ENCODE data around the gene ZNF814.
"Not testable (repeated sequence)": the region's sequence is repeated elsewhere in the genome, so short reads cannot be mapped to it uniquely, and the experiment has no call there.

Gene ZNF814

DNA sequence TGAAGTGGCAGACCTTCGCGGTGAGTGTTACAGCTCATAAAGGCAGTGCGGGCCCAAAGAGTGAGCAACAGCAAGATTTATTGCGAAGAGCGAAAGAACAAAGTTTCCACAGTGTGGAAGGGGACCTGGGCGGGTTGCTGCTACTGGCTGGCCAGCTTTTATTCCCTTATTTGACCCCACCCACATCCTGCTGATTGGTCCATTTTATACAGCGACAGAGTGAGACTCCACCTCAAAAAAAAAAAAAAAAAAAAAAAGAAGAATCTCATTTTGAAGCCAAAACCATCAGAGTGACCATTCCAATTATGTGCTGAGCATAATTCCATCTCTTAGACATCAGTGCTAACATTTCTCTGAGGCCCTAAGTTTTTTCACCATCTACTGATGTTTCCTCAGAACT is 72.2 kb downstream of the ZNF814 start:
- DNase-seq (ENCODE audit: low spot score), result no peak

- DNase-seq (ENCODE audit: low spot score), result no peak
Observed at GRCh38 chr19:57815247-57816075, 73.4 kb downstream of the ZNF814 start.

GRCh38 chr19:57814505-57815246 is 74.2 kb downstream of the ZNF814 start, which contains the start of gene ZNF552:
TSS of gene ZNF552 (minus strand) at chr19:57814913. CDS start at chr19:57814743, 170 bp downstream.
- DNase-seq (ENCODE audit: low spot score), result peak; percentile 97

DNA sequence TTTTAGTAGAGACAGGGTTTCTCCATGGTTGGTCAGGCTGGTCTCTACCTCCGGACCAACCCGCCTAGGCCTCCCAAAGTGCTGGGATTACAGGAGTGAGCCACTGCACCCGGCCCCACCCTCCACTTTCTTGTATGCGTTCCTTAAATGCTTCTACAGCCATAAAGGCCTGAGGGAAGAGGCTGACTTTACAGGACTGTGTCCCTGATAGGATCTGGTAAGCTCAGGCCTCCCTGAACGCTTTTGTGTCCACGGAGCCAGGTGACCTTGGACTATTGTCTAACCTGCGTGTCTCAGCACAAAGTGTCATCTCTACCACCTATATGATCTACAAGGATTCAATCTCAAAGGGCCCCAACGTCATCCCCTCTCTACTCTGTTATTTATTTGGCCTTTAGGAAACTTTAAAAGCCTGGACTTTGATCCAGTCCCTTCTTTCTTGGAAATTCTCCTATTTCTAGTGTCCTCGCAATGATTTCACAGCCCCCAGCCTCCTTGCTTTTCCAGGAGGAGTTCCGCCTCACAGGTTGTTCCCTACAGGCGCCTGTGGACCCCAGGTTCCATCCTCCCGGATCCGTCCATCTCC is 74.8 kb downstream of the ZNF814 start:
- DNase-seq (ENCODE audit: low spot score), result no peak

DNA sequence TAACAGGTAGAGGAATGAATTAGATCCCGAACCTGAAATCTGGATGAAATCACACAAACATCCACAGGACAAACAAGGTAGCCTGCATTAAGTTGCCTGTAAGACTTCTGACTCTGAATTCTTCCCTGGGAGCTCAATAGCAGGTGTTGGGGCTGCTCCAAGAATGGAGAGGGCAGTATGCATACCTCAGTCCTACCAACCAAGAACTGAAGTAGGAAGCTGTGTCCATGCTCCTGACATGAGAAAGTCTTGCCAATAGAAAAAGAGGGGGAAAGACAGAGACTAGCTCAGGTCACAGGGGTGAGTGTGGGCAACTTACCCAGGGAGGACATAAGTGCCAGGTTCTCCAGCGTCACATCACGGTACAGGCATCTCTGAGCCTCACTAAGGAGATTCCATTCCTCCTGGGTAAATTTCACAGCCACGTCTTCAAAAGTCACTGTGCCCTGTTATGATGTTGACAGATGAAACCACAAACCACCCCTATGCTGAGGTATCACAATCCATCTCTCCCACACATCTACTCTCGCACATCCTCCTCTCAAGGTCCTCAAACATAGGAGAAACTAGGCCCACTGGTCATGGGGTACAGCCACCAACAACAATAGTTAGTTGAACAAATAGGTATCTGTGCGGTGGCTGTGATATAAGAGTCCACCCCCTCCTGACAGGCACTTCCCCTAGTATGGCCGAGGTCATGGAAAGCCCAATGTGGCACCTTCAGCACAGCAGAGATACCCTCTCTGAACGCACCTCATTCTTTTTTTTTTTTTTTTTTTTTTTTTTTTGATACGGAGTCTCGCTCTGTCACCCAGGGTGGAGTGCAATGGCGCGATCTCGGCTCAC is 75.6 kb downstream of the ZNF814 start:
- not testable (repeated sequence) for DNase-seq (ENCODE audit: low spot score)

DNA sequence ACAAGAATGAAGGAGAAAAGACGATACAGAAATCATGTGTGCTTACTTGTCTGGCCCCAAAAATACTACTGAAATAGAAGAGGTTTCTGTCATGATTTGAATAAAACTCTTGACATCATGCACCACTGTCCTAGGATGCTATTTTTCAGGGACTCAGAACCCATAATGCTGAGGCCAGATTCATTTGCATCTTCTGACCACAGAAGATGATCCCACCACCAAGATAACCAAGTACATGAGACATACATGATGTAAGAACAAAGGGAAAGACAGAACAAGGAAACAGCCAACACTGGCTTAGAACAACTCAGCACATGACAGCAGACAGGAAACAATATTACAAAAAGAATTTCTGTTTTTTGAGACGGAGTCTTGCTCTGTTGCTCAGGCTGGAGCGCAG is 76.6 kb downstream of the ZNF814 start:
- no peak for DNase-seq (ENCODE audit: low spot score)

DNA sequence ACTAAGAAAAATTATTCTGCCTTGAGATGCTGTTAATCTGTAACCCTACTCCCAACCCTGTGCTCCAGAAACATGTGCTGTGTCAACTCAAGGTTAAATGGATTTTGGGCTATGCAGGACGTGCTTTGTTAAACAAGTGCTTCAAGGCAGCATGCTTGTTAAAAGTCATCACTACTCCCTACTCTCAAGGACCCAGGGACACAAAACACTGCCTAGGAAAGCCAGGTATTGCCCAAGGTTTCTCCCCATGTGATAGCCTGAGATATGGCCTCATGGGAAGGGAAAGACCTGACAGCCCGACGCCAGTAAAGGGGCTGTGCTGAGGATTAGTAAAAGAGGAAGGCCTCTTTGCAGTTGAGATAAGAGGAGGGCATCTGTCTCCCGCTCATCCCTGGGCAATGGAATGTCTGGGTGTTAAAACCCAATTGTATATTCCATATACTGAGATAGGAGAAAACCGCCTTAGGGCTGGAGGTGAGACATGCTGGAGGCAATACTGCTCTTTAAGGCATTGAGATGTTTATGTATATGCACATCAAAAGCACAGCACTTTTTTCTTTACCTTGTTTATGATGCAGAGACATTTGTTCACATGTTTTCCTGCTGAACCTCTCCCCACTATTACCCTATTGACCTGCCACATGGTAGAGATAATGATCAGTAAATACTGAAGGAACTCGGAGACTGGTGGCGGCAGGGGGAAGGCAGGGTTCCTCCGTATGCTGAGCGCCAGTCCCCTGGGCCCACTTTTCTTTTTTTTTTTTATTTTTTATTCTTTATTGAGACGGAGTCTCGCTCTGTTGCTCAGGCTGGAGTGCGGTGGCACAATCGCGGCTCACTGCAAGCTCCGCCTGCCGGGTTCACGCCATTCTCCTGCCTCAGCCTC is 78.2 kb downstream of the ZNF814 start:
- not testable (repeated sequence) for DNase-seq (ENCODE audit: low spot score)

- no peak for DNase-seq (ENCODE audit: low spot score)
Observed at GRCh38 chr19:57807541-57807940, 81.3 kb downstream of the ZNF814 start.

DNA sequence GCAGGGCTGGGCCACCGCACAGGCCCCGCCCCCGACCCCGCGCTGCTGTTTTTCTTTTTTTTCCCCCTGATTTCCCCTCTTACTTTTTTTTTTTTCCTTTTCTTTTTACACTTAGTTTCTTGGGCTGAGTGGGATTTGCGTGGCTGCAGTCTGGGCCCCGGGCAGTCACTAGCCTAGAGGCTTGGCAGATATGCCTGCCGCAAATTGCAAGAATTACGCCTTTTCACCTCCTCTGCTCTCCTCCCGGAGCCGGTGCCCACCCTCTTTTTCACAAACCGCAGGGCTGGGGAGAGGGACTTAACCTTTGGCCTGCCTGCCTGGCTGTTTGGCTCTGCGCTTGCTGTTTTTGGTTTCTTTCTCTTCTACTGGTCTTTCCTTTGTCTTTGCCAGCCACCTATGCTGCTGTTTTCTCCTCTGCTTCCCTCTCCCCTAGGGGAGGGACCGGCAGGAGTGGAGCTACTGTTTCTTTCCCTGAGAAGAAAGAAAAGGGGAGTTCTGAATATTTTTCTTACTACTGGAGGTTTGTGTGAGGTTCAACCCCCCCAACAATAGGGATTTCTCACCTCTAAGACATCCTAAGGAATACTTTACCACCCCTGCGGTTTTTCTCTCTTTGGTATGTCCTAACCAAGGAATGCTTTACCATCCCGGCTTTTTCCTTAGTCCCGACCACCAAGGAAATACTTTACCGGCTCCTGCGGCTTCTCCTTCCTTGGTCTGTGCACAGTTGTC is 85.1 kb downstream of the ZNF814 start:
- no peak for DNase-seq (ENCODE audit: low spot score)

GRCh38 chr19:57803265-57803593 is 85.6 kb downstream of the ZNF814 start:
- no peak for DNase-seq (ENCODE audit: low spot score)

GRCh38 chr19:57802269-57802668 is 86.6 kb downstream of the ZNF814 start:
- DNase-seq (ENCODE audit: low spot score), result no peak

DNA sequence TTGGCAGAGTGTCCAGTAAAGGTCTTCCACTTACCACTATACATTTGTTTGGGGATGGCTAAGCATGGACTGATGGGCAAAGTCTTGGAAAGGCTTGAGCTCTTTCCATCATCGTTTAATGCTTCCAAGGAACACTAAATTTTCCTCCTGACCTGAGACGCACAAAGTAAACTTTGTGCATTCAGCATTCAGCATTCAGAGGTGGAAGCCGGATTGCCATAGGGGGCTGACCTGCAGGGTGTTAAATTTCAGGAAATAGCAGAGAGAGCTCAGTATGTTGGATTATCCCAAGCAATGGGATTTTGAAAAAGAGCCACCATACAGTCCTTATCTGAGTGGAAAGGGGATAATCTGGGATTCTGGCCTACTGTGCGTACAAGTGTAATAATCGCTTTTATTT is 88.1 kb downstream of the ZNF814 start:
- DNase-seq (ENCODE audit: low spot score), result no peak
